Measurements from ENCODE around the gene NUDT3.

- TF ChIP-seq CBX3 (IDR thresholded peaks at IDR 0.05; ENCODE audit: low read depth) (no peak), ZBTB33 (IDR thresholded peaks at IDR 0.05; ENCODE audit: extremely low read depth, insufficient replicate concordance, low read length) (no peak), CTCF (IDR thresholded peaks at IDR 0.05 in 2 of 3, conservative IDR thresholded peaks at IDR 0.05 in 1 of 3; ENCODE audit: borderline replicate concordance in 1 of 3, insufficient read depth in 1 of 3, low read depth in 2 of 3, low read length in 2 of 3) (no peak), JUND (IDR thresholded peaks at IDR 0.05) (no peak), REST (IDR thresholded peaks at IDR 0.05; ENCODE audit: low read depth) (no peak), POLR2A (IDR thresholded peaks at IDR 0.05; ENCODE audit: borderline replicate concordance, extremely low read depth, insufficient read depth, insufficient read length) (no peak), ZFX (IDR thresholded peaks at IDR 0.05) (no peak), EZH2 (IDR thresholded peaks at IDR 0.05) (no peak), RAD21 (IDR thresholded peaks at IDR 0.05; ENCODE audit: low read depth) (no peak), POLR2AphosphoS5 (IDR thresholded peaks at IDR 0.05; ENCODE audit: low read depth, low read length) (no peak)
These were observed 106.9 kb downstream of the NUDT3 start for GRCh38 chr6:34285448-34286164.

Measured in HCT116 (cell line).